Tibial nerve (tissue), 3 donors: ENCODE data around the gene USP2.

Experiments
- CTCF ChIP-seq, 5 experiments: fragments of 200-600 bp in 3 of 5; fragments of 450-650 bp in 2 of 5; sonication (generic) in 3 of 5; IDR thresholded peaks; one replicate each; pipeline ENCODE4 v1.5.1; 2016 to 2019; ENCODE audit warnings: antibody characterized with exemption in 5 of 5, mild to moderate bottlenecking in 3 of 5, moderate library complexity in 2 of 5
- POLR2A ChIP-seq, 2 donors: fragments of 450-650 bp; IDR thresholded peaks; one replicate each; pipeline ENCODE4 v1.6.1; 2017; ENCODE audit warnings: antibody characterized with exemption in 2 of 2, mild to moderate bottlenecking in 2 of 2, moderate library complexity in 2 of 2

- peak in 4 of 5 experiments; percentile 13 to 54 (median 31) for TF ChIP-seq CTCF (IDR thresholded peaks at IDR 0.05)
- peak in 1 of 2 donors; percentile 35 for TF ChIP-seq POLR2A (IDR thresholded peaks at IDR 0.05)
These were observed 66.1 kb downstream of the USP2 start for GRCh38 chr11:119315131-119316015.
